Epidermal melanocyte (primary cell): ENCODE data around the gene ABCA7.
A peak's percentile ranks its signal among the peaks of the same experiment; 100 is the strongest.

Source experiments
- DNase-seq: peaks from one replicate; pipeline ENCODE4 v3.0.0; 2011; ENCODE audit warnings: low spot score; ENCODE audit not compliant: insufficient read length

Gene ABCA7

GRCh38 chr19:1055886-1056620 lies 16.1 kb downstream of the ABCA7 start:
- no peak for DNase-seq

- no peak for DNase-seq
These were observed 17.4 kb downstream of the ABCA7 start for GRCh38 chr19:1057176-1057855.

DNA sequence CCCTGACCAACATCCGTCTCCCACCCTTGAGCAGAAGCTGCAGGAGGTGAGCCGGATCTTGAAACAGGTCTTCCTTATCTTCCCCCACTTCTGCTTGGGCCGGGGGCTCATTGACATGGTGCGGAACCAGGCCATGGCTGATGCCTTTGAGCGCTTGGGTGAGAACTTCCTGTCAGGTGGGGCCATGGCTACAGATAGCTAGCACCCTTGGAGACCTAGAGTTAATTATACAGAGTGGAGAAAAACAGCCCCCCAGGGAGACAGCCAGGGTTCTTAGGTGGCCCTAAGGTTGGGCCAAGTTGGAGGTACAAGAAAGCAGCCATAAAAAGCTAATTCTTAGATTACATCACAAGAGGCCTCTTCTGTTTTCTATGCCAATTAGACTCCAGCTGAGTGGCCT lies 18.2 kb downstream of the ABCA7 start:
- DNase-seq, result no peak

DNA sequence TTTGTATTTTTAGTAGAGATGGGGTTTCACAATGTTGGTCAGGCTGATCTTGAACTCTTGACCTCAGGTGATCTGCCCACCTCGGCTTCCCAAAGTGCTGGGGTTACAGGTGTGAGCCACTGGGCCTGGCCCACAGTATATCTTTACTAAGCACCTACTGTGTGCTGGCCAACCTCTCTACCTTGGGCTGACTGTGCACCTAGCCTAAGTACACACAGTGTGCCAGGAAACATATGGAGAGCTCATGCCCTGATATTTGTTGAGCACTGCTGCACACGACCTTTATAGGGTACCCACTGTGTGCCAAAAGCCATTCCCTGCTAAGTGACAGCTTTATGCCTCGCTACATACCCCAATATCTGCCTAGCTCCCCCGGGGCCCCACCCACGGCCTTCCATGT lies 20.8 kb downstream of the ABCA7 start:
- DNase-seq, result no peak

DNA sequence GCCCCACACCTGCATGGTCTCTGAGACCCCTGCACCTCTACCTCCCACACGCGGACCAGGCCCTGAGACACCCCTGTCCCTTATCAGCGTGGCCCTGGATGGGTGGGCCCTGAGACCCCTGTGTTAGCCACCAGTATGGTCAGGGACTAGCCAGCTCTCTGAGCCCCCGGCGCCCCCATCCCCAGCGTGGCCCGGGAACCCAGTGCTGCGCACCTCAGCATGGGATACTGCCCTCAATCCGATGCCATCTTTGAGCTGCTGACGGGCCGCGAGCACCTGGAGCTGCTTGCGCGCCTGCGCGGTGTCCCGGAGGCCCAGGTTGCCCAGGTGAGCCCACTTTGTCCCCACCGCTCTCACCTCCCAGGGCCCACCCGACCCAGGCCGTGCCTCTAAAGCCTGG lies 22.1 kb downstream of the ABCA7 start:
- DNase-seq, result no peak

- no peak for DNase-seq
These were observed 22.6 kb downstream of the ABCA7 start for GRCh38 chr19:1062387-1063029.

DNA sequence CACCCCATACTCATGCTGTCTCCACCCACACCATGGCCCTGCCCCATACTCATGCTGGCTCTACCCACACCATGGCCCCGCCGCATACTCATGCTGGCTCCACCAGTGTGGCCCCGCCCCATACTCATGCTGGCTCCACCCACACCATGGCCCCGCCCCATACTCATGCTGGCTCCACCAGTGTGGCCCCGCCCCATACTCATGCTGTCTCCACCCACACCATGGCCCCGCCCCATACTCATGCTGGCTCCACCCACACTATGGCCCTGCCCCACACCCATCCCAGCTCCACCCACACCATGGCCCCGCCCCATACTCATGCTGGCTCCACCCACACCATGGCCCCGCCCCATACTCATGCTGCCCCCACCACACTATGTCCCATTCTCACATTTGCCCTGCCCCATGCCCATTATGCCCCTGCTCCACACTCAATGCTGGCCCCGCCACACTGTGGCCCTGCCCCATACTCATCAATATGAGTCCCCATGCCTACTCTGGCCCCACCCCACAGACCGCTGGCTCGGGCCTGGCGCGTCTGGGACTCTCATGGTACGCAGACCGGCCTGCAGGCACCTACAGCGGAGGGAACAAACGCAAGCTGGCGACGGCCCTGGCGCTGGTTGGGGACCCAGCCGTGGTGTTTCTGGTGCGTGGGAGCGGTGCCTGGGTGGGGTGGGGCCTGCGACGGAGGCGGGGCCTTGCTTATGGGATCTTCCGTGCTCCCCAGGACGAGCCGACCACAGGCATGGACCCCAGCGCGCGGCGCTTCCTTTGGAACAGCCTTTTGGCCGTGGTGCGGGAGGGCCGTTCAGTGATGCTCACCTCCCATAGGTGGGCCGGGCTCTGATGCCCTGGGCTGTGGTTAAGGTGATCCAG lies 23.4 kb downstream of the ABCA7 start:
- no peak for DNase-seq

DNA sequence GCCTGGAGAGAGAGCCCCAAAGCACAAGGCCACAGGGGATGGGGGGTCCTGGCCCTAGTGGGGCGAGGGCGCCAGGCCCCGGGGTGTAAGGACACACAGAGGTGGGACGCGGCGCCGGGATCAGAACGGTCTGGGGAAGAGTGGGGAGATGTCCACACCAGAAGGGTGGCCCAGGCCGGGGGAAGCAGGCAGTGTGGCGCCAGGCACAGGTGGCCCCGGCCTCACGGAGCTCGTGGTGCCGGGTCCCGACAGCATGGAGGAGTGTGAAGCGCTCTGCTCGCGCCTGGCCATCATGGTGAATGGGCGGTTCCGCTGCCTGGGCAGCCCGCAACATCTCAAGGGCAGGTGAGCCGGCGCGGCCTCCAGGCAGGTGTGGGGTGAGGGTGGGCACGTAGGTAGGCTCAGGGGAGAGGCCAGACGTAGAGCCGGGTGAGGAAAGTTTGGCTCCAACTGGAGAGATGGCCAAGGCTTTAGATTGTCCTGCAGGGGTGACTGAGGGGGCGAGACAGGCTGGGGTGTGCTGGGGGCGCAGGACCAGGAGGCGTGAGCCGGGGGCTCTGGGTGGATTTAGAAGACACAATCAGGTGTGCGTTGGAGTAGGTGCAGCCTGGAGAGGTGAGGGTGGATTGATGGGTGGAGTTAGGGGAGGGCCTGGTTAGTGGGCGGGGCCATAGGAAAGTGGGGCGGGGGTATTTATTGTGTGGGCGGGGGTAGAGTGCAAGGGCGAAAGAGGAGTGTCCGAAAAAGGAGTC lies 24.2 kb downstream of the ABCA7 start:
- no peak for DNase-seq

- DNase-seq, result peak; percentile 68
These were observed 25.0 kb downstream of the ABCA7 start for GRCh38 chr19:1064661-1065605.

- DNase-seq, result no peak
These were observed 25.8 kb downstream of the ABCA7 start for GRCh38 chr19:1065606-1066109.

GRCh38 chr19:1066251-1066747 lies 26.4 kb downstream of the ABCA7 start:
- no peak for DNase-seq

DNA sequence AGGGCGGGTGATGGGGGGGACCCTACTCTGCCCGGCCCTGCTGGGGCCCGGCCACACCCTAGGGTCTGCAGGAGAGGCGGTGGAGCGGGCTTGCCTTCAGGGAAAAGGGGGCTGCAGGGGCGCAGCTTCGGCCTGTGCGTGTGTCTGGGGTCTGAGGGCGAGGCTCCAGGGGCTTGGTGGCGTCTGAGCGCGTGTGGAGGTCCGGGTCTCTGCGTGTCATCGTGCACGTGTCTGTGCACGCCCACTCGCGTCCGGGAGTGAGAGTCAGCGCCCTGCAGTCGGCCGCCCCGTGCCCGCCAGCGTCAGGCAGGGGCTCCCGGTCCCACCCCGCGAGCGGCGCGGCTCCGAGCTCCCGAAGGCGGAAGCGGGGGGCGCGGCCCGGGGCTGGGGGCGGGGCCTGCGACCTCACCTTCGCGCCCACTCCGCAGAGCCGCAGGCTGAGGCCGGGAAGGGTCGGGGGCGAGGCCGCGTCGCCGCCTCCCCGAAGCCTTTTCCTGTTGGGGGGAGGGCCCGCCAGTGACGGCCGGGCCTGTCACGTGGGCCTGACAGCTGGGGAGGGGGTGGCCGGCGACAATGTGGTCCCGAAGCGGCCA lies 26.9 kb downstream of the ABCA7 start, which contains the start of gene ARHGAP45:
ARHGAP45 (plus strand) TSS at position 420 of the 593 bp plus-strand sequence. CDS start 239 bp downstream, outside the sequence.
- no peak for DNase-seq

GRCh38 chr19:1067341-1067957 lies 27.5 kb downstream of the ABCA7 start:
- no peak for DNase-seq

DNA sequence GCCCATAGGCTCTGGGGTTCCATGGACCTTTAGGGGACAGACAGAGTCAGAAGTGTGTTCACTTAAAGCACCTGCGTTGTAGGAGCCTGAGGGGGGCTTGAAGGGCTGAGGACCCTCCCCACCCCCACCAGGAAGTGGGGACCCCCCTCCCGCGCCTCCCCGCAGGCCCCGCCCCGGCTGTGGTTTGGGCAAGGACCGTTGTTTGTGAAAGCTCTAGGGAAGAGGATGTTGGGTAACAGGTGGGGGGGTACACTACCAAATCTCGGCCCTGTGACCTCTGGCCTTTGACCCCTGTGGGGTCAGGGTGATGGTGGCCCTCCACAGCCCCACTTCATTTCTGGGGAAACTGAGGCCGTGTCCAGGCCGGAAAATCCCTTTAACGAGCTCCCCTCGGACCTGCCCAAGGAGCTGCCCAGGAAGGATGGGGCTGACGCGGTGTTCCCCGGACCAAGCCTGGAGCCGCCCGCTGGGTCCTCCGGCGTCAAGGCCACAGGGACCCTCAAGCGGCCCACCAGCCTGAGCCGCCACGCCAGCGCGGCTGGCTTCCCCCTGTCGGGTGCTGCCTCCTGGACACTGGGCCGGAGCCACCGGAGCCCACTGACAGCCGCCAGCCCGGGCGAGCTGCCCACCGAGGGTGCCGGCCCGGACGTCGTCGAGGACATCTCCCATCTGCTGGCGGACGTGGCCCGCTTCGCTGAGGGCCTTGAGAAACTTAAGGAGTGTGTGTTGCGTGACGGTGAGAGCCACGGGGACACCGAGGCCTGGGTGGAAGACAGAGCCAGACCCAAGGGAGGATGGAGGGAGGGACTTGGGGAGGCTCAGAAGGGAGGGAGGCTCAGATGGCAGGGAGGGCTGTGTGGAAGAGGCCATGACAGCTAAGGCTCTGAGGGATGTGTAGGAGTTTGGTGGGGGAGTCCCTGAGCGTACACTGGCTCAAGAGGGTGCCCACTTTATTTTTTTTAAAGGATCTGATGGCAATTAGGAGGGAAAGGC lies 28.4 kb downstream of the ABCA7 start:
- DNase-seq, result no peak

DNA sequence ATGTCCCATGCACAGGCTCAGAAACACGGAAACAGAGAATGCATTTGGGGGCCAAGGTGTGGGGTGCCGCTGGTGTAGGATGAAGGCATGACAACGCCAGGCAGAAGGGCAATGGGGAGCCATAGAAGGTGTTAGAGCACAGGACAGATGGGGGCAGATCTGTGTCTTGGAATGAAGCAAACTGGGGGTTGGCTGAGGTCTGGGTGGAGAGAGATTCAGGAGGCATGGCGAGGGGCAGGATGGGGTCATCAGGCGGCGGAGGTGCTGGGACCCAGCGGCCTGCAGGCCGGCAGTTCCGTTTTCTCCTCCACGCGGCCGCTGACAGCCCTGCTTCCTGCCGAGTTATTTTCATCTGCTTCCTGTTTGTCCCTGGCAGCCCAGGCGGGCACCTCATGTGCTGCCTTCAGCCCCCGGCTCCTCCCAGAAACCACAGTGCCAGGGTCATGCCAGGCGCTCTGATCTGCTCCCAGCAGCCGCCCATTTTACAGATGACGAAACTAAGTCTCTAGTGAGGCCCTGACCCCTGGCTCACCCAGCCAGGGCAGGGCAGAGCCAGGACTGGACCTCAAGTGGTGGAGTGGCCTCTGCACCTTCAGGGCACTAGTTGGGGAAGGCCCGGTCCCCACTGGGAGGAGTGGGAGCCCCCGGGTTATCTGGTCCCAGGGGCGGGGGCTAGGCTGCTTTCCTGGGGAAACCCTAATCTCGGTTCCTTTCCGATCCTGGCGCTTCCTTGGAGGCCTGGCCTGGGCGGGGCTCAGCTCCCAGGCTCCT lies 29.3 kb downstream of the ABCA7 start:
- peak; percentile 79 for DNase-seq

GRCh38 chr19:1070576-1070930 lies 30.6 kb downstream of the ABCA7 start:
- no peak for DNase-seq
